ENCODE data around the gene CHMP1B. TPM values are rescaled to one million over a fixed set of nuclear protein-coding genes. Genes with fewer than 3 reads are reported as not detected.

CHMP1B gene
- total RNA-seq, 1 experiment from 2014 or later: 38.7 TPM

DNA sequence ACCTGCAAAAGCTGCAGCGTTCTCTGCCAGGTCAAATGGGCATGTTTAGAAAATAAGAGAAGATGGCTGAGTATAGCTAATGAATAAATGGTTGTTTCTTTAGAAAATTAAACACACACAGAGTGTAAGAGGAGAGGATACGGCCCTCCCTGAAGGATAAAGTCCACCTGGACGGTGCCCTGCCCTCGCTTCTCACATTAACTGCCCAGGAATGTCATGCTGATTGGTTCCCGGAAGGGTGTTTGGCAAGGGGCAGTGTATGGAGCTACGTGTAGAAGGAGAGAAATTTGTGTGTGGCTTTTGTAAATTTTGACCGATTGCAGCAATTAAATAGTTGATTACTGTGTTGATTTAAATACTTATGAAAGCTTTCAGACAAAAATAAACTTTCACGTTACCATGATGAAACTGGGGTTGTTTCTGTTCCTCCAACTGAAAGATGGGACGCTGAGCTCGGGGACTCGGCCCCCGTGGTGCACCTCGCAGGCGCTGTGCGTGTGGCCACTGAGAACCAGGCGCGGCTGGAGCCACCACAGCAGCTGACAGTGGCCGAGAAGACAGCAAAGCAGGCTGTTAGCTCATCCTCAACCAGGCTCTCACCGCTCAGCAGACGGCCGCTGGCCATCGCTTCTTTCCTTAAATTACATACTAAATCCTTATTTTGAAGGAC is 34.2 kb downstream of the CHMP1B start:
- Histone ChIP-seq H3K79me2 (ENCODE audit: insufficient read depth, low read length) (no peaks in the 10 kb centered on the region), H3K9ac (ENCODE audit: extremely low read depth, insufficient read length, low read length) (no peak overlapping the region), H3K4me2 (ENCODE audit: insufficient read depth, insufficient read length, low read length) (no peak overlapping the region), H4K20me1 (ENCODE audit: control insufficient read depth, insufficient read depth, insufficient read length) (no peaks in the 10 kb centered on the region), H3K27me3 (ENCODE audit: insufficient read depth, low read length) (no peaks in the 10 kb centered on the region), H2BK120ac (ENCODE audit: low read depth, low read length, poor library complexity, severe bottlenecking) (no peak overlapping the region), H3K18ac (ENCODE audit: insufficient read length, low read depth, low read length) (no peak overlapping the region), H3K14ac (ENCODE audit: insufficient read depth, low read length) (no peak overlapping the region), H4K5ac (ENCODE audit: insufficient read length, low read depth, low read length) (no peak overlapping the region), H3K4me1 (ENCODE audit: insufficient read depth, low read length) (no peaks in the 10 kb centered on the region; the same call in 1 of the 2 replicates), H2BK12ac (ENCODE audit: insufficient read length, low read depth, low read length) (no peak overlapping the region), H3K9me3 (ENCODE audit: control insufficient read depth, low read depth, low read length) (no peaks in the 10 kb centered on the region), H2AFZ (ENCODE audit: low read length) (no peak overlapping the region), H2BK20ac (ENCODE audit: low read depth, low read length, poor library complexity, severe bottlenecking) (no peak overlapping the region), H3K23me2 (ENCODE audit: insufficient read length, low read depth, low read length, poor library complexity, severe bottlenecking) (no peaks in the 10 kb centered on the region), H2BK15ac (ENCODE audit: low read depth, low read length) (no peak overlapping the region), H4K91ac (ENCODE audit: insufficient read length, low read depth, low read length) (no peak overlapping the region), H2AK5ac (ENCODE audit: insufficient read length, low read length) (no peak overlapping the region), H3K56ac (ENCODE audit: insufficient read length, low read depth, low read length) (no peak overlapping the region), H3K4ac (ENCODE audit: low read depth, low read length) (no peak overlapping the region), H2BK5ac (ENCODE audit: insufficient read length, low read length) (no peak overlapping the region), H3K23ac (ENCODE audit: insufficient read length, low read depth, low read length) (no peak overlapping the region), H4K8ac (replicated peaks; ENCODE audit: insufficient read length, low read depth, low read length) (no peak overlapping the region), H3K27ac (ENCODE audit: insufficient read length, low read depth, low read length) (no peak overlapping the region), H3K79me1 (ENCODE audit: insufficient read depth, low read depth, low read length, poor library complexity, severe bottlenecking) (no peaks in the 10 kb centered on the region), H3T11ph (ENCODE audit: low read length) (no peak overlapping the region)
- no peaks in the 10 kb centered on the region for H3K27me3 Mint-ChIP-seq (ENCODE audit: low read depth)
- no CpG with 5 or more reads among the region's 22 CpGs for whole genome bisulfite sequencing (ENCODE audit: extremely low coverage, insufficient read length, low lambda C conversion rate)
- TF ChIP-seq, protein P1, sequence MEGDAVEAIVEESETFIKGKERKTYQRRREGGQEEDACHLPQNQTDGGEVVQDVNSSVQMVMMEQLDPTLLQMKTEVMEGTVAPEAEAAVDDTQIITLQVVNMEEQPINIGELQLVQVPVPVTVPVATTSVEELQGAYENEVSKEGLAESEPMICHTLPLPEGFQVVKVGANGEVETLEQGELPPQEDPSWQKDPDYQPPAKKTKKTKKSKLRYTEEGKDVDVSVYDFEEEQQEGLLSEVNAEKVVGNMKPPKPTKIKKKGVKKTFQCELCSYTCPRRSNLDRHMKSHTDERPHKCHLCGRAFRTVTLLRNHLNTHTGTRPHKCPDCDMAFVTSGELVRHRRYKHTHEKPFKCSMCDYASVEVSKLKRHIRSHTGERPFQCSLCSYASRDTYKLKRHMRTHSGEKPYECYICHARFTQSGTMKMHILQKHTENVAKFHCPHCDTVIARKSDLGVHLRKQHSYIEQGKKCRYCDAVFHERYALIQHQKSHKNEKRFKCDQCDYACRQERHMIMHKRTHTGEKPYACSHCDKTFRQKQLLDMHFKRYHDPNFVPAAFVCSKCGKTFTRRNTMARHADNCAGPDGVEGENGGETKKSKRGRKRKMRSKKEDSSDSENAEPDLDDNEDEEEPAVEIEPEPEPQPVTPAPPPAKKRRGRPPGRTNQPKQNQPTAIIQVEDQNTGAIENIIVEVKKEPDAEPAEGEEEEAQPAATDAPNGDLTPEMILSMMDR (conservative IDR thresholded peaks at IDR 0.05): no peak
- H3K36me3 Mint-ChIP-seq (ENCODE audit: insufficient read depth in 1 of 3, low read depth in 3 of 3): peaks cover 3 to 37% (median 11%) of the 10 kb centered on the region in 3 experiments; a peak in 5 of 7 replicates
- H3K27ac Mint-ChIP-seq: peak overlapping the region in 1 of 3 experiments; percentile 79; a peak in 3 of 7 replicates
- H3K9me3 Mint-ChIP-seq: no peaks in the 10 kb centered on the region
- H3K4me1 Mint-ChIP-seq: peaks cover 4 to 15% of the 10 kb centered on the region in 2 experiments
- DNase-seq: no peak
- no peak overlapping the region for H3K4me3 Mint-ChIP-seq
